ENCODE data around the gene THOC7.

The THOC7 gene

GRCh38 chr3:63878394-63879060 is 14.9 kb upstream of the THOC7 start:
- DNase-seq (ENCODE audit: low spot score): no peak

DNA sequence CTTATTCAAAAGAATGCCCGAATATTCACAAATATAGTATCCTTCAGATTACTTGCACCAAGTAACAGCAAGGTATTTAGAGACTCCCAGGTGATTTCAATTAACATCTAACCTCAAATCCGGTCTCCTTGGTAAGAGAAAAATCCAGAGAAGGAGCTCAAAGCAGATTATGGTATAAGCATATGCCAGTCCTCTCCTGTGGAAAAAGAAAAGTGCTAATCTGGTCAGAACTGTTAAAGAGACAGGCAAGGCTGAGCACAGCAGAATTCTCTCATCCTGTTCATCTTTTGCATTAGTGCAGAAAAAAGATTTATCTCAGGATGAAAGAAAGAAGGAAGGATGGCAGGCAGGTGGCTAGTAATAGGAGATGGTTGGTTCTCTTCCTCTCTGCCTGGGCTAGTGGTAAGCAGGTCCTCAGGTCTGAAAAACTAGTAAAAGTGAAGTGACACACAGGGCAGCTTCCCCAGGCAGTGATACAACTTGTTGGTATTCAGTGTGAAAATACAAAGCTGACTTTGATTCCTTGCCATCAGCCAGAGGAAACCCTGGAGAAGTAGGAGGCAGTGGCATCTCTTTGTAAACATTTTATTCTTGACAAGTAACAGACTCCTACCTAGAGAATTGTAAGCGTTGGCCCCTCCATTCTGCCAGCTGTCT is 14.3 kb upstream of the THOC7 start:
- no peak for DNase-seq (ENCODE audit: low spot score)

- no peak for DNase-seq (ENCODE audit: low spot score)
These were observed 12.7 kb upstream of the THOC7 start for GRCh38 chr3:63876260-63876659.

DNA sequence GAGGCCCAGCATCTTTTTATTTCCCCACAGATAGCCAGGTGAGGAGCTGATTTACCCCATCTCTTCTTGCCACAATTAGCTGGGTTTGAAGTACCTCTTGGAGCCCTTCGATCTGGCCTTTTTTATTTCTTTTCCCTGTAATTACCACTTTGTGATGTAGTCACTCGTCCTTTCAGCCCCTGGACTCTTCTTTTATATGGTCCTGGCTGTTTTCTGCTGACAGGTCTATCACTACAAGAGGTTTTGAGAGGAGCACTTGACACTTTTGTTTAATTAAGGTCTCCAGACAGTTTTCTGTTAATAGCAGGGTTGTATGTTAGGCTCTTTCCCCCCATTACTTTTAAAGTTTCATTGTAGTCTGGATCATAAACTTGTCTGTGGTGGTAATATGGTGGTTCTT is 11.9 kb upstream of the THOC7 start:
- DNase-seq (ENCODE audit: low spot score): no peak

GRCh38 chr3:63874769-63875168 is 11.2 kb upstream of the THOC7 start:
- no peak for DNase-seq (ENCODE audit: low spot score)

DNA sequence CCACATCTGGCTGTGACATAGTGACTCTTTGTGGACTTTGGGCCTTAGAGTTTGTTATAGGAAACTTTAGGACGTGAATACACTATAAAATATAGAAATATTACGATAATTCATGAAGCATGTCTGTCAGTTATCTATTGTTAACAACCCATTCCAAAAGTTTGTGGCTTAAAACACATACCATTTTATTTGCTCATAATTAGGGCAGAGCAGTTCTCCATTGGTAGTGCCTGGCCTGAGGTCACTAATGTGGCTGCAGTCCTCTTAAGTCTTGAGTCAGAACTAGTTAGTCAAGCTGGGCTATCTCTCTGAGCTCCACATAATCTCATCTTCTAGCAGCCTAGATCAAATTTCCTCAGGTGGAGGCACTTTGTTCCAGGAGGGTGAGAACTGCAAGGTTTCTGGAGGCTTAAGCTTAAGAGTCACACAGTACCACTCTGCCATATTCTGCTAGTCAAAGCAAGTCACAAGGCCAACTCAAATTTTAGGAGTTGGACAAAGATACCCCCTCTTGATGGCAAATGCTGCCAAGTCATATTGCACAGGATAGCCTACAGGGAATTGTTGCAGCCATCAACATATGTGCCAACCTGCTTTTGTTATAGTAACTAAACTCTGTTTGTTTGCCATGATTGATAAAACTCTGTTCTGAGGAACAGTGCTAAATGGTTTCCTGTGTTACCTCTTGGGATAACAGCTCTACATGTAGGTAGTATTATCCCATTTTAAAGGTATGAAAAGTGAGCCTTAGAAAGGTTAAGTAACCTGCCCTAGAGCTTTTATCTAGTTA is 8.7 kb upstream of the THOC7 start:
- DNase-seq (ENCODE audit: low spot score): no peak

DNA sequence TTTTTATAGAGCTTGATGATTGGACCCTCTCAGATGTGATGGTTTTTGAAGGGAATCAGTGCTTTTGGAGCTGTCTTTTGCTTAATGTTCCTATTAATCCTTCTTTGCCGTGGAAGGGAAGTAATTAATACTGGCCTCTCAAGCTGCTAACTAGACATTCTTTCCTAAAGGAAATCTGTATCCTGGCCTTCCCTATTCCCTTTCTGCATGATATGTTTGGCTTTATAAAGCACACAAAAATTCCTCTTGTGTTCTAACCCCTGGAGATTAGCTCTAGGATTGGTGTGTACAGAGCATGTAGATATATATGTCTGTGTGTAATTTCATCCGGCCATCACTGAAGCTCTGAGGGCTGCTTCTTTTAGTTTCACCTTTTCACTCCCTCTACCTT is 7.0 kb upstream of the THOC7 start:
- no peak for DNase-seq (ENCODE audit: low spot score)

- no peak for DNase-seq (ENCODE audit: low spot score)
These were observed 6.5 kb upstream of the THOC7 start for GRCh38 chr3:63869940-63870614.

- DNase-seq (ENCODE audit: low spot score): no peak
These were observed 3.6 kb upstream of the THOC7 start for GRCh38 chr3:63867225-63867624.

GRCh38 chr3:63864965-63865327 is 1.3 kb upstream of the THOC7 start:
- DNase-seq (ENCODE audit: low spot score): no peak

DNA sequence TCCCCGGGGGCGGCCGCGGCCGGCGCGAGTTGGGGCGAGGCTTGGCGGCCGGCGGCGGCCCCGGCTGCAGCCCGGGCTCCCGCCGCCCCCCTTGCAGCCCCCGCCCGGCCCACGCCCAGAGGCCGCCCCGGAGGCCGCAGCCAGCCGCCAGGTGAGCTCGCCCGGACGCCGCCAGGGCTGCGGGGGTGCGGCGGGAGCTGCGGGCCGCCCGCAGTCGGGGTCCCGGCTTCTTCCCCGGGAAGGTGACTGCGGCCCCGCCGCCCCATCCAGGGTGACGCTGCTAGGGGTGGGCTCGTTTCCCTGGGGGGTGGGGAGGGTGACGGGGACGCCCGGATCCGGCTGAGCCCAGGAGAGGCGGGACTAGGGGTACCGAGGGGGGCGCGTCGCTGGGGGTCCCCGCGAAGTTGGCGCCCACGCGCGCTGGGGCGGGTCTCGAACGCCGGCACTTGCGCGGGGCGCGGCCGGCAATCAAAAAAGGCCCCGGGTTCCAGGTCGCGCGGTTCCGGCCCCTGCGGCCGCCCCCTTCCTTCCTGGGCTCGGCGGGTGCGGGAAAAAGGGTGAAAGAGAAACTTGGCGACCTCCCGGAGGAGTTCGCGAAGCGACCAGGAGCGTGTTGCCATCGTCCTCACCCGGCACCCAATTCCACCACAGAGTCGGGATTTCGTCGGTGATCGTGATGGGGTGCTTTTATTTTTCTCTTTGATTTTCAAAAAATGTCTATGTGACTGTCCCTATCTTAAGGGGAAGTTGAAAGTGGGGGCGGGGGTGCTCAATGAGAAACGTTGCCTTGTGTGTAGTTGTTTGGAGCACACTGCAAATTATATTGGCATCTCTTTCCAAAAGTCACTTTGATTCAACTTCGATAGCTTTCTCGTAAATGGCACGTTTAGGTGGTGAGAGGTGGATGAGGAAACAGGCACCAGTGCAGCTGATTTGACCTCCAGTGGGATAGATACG is 681 bp upstream of the THOC7 start:
- peak; percentile 48 for DNase-seq (ENCODE audit: low spot score)

DNA sequence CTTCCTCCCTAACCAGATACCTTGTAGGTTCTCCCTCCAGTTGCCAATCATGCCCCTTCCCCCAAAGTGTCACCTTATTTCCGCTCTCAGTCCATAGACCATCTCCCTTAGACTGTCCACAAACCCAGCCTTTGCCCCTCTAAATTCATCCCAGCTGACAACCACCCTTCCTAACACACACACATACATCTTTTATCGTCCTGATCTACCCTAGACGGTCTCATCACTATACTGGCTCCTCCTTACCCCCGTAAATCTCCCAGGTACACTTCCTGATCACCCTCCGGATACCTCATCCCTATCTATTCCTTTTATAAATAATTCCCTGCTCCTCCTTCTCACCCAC is 828 bp downstream of the THOC7 start:
- no peak for DNase-seq (ENCODE audit: low spot score)

GRCh38 chr3:63861306-63861705 is 2.3 kb downstream of the THOC7 start:
- no peak for DNase-seq (ENCODE audit: low spot score)

- DNase-seq (ENCODE audit: low spot score): no peak
These were observed 2.8 kb downstream of the THOC7 start for GRCh38 chr3:63860776-63861175.

- DNase-seq (ENCODE audit: low spot score): no peak
These were observed 6.3 kb downstream of the THOC7 start for GRCh38 chr3:63857311-63857710.

DNA sequence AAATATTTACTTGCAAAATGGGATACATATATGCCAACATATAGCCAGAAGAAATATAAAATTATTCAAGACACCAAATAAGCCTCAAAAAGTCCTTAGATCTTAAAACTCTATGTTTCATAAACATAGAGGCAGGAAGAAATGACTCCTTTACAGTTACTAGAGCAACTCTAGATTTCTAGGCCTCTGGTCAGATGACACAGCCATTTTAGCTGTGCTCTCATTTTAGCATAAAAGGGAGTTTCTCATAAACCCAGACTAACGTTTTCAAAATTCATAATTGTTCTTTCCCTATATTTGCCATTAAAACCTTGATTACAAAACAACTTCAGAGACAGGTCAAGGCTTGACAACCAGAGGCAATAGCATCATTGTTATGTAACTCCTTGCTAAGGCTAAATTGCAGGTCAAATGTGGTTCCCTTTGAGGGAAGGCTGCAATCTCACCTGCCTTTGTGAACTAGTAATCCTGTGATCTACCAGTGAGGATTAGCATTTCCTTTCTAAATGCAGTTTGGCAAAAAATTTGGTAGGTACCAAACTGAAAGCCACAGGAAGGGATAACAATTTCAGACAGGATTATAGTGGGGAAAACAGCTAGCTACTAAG is 8.2 kb downstream of the THOC7 start:
- DNase-seq (ENCODE audit: low spot score): no peak

- no peak for DNase-seq (ENCODE audit: low spot score)
These were observed 10.5 kb downstream of the THOC7 start for GRCh38 chr3:63853106-63853505.

DNA sequence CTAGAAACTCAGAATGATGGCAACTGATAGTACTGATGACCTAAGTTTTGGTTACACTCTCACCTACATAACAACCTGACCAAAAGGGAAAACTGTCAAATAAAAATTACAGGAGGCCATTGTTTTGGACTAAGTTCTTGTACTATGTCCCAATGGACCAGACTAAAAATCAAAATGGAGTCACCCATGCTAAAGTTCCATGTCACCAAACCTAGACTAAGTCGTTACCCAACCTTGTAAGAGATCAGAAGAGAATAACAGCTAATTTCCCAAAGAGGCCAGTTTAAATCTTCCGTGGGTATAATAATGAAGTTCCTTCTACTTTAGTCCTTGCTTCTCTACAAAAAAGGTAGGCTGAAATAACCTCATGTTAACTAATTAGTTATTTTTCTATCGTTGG is 12.3 kb downstream of the THOC7 start:
- no peak for DNase-seq (ENCODE audit: low spot score)

GRCh38 chr3:63849175-63849574 is 14.4 kb downstream of the THOC7 start:
- no peak for DNase-seq (ENCODE audit: low spot score)

- no peak for DNase-seq (ENCODE audit: low spot score)
These were observed 15.7 kb downstream of the THOC7 start for GRCh38 chr3:63847718-63848450.

- DNase-seq (ENCODE audit: low spot score): no peak
These were observed 18.4 kb downstream of the THOC7 start for GRCh38 chr3:63845215-63845614.
